HUES6 (cell line): Measurements from ENCODE around the gene SMC1A.
A peak's percentile ranks its signal among the peaks of the same experiment; 100 is the strongest.
"Not testable (repeated sequence)": the region's sequence is repeated elsewhere in the genome, so short reads cannot be mapped to it uniquely, and the experiment has no call there.

Experiments used
- H3K27ac ChIP-seq: 2 replicates; pipeline ENCODE4 v1.7.0; 2013; ENCODE audit warnings: low read depth, mild to moderate bottlenecking, low read length, inconsistent platforms
- H3K27me3 ChIP-seq: 2 replicates; pipeline ENCODE4 v1.6.1; 2013; ENCODE audit warnings: low read length; ENCODE audit not compliant: control insufficient read depth, insufficient read depth
- H3K36me3 ChIP-seq: 2 replicates; pipeline ENCODE4 v1.6.1; 2013; ENCODE audit warnings: low read length; ENCODE audit not compliant: control insufficient read depth, insufficient read depth
- H3K4me1 ChIP-seq: 2 replicates; pipeline ENCODE4 v1.6.1; 2013; ENCODE audit warnings: low read length; ENCODE audit not compliant: control insufficient read depth, insufficient read depth
- H3K4me3 ChIP-seq: 2 replicates; pipeline ENCODE4 v1.5.1; 2013; ENCODE audit warnings: low read depth, low read length
- H3K9ac ChIP-seq: one replicate; pipeline ENCODE4 v1.6.1; 2013; ENCODE audit warnings: mild to moderate bottlenecking, low read length
- H3K9me3 ChIP-seq: 2 replicates; pipeline ENCODE4 v1.6.1; 2013; ENCODE audit warnings: low read depth, low read length; ENCODE audit not compliant: control insufficient read depth, insufficient read depth

The SMC1A gene

DNA sequence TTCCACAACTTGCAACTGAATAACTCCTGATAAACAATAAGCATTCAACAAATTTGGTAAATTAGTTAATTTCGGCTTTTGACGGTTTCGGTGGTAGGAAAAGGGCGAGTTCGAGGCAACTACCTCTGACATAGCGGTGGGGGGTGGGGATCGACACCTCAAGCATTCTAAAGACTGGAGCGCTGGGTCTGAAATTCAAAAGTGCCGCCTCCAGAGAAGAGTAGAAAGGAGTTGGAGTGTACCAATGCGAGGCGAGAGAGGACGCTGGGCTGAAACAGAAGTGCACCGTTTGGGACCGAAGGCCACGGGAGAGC lies 725 bp downstream of the SMC1A start:
- H3K9me3 ChIP-seq, result peaks cover 5% of the 10 kb centered on the region; the same call in 1 of the 2 replicates
- H3K36me3 ChIP-seq, result no peaks in the 10 kb centered on the region; the same call in 1 of the 2 replicates
- H3K27ac ChIP-seq, result peak overlapping the region; percentile 96
- no peaks in the 10 kb centered on the region for H3K27me3 ChIP-seq
- H3K4me1 ChIP-seq, result peaks cover 10% of the 10 kb centered on the region
- H3K9ac ChIP-seq, result peak overlapping the region; percentile 99
- peak overlapping the region; percentile 87 for H3K4me3 ChIP-seq

DNA sequence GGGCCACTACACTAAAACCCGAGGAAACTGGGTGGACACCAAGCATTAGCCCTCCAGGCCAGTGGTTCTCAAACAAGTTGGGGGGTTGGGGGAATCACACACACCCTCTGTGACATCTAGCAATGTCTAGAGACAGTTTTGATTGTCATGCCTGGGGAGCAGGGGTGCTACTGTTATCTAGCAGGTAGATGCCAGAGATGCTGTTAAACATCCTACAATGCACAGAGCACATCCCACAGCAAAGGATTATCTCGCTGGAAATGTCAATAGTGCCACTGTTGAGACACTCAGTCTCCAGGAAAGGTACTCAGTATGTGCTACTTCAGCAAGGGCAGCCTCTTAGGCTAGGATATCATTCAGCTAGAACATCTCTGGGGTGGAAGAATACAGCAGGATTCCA lies 1.3 kb downstream of the SMC1A start:
- H3K9me3 ChIP-seq, result peaks cover 3% of the 10 kb centered on the region; the same call in 1 of the 2 replicates

DNA sequence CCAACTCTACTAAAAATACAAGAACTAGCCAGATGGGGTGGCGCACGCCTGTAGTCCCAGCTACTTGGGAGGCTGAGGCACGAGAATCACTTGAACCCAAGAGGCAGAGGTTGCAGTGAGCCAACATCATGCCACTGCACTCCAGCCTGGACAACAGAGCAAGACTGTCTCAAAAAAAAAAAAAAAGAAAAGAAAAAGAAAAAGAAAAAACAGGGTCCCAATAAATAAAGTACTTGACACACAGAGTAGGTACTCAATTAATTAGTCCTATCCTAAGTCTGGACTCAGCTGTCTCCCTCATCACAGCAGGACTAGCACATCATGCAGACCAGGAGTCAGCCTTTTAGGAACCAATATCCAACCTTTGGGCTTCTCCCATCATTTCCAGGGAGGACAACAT lies 2.1 kb downstream of the SMC1A start:
- H3K27me3 ChIP-seq, H3K36me3 ChIP-seq, H3K9ac ChIP-seq, H3K27ac ChIP-seq, H3K9me3 ChIP-seq: not testable (repeated sequence)
- H3K4me1 ChIP-seq, result peaks cover 10% of the 10 kb centered on the region
- H3K4me3 ChIP-seq, result peak overlapping the region; percentile 87; the same call in 1 of the 2 replicates

More for the DNA sequence above, 1.3 kb downstream of the SMC1A start:
- Histone ChIP-seq H3K36me3 (no peaks in the 10 kb centered on the region; the same call in none of the 2 replicates), H3K27me3 (no peaks in the 10 kb centered on the region), H3K4me1 (peaks cover 10% of the 10 kb centered on the region), H3K4me3 (peak overlapping the region; percentile 87), H3K27ac (no peak overlapping the region), H3K9ac (peak overlapping the region; percentile 99)

DNA sequence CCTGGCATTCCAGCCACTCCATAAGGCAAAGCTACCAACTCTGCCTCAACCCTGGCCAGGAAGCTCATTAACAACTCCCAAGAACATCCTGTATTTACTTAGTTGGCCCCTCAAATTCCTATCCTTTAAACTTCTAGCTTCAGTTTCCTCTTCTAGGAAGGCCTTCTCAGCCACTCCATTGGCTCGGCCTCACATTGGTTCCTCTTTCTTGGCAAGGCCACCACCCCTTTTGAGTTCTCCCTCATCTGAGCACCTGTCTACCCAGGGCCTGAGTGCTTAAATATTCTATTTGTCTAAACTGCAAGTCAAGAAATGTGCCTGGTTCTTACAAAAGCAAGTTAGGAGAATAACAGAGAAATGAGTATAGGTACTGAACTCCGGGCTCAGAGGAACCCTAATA lies 10.0 kb downstream of the SMC1A start:
- Histone ChIP-seq H3K9me3 (no peaks in the 10 kb centered on the region), H3K27me3 (no peaks in the 10 kb centered on the region), H3K27ac (no peak overlapping the region), H3K9ac (no peak overlapping the region), H3K4me1 (no peaks in the 10 kb centered on the region), H3K4me3 (no peak overlapping the region), H3K36me3 (peaks cover 74% of the 10 kb centered on the region)

DNA sequence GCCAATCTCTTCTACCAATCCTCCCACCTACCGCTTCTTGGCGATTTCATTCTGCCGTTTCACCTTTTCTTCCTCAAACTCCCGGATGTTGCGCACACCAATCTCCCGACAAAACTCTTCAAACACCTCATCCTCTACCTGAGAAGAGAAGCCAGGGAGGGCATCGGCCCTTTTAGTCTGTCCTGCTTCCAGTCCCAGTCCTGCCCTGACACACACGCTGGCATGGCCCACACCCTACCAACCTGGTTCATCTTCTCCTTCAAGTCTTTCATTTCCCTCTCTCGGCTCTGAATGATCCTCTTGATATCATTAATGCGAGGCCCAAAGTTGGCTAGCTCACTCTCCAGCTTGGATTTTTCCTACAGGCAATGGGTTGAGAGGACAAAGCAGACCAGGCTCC lies 18.9 kb downstream of the SMC1A start:
- no peaks in the 10 kb centered on the region for H3K27me3 ChIP-seq
- peaks cover 96% of the 10 kb centered on the region for H3K36me3 ChIP-seq
- H3K9me3 ChIP-seq, result no peaks in the 10 kb centered on the region; the same call in 1 of the 2 replicates
- no peak overlapping the region for H3K9ac ChIP-seq
- H3K27ac ChIP-seq, result no peak overlapping the region
- H3K4me1 ChIP-seq, result 0 out of 2 replicates have a peak, but pooled peaks cover 9% of the 10 kb centered on the region
- H3K4me3 ChIP-seq, result no peak overlapping the region

DNA sequence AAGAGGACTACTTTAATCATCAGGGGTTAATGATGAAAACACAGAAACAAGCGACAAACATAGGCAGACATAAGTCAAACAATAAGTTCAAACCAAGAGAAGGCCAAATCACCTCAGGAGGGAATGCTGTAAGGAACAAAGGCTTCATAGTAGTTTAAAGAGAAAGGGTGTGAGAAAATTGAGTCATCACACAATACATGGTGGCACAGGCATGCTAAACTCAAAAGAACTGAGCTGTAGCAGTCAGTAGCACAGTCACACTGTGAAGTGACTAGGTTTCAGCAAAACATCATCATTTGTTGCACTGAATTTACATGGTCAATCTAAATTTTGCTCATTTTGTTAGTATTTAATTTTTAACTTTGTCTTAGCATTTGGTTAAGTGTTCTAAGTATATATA lies 24.2 kb downstream of the SMC1A start:
- 0 out of 2 replicates have a peak, but pooled peaks cover 9% of the 10 kb centered on the region for H3K4me1 ChIP-seq
- no peaks in the 10 kb centered on the region for H3K27me3 ChIP-seq
- peaks cover 86% of the 10 kb centered on the region for H3K36me3 ChIP-seq
- no peaks in the 10 kb centered on the region; the same call in 1 of the 2 replicates for H3K9me3 ChIP-seq
- no peak overlapping the region for H3K27ac ChIP-seq
- no peak overlapping the region for H3K9ac ChIP-seq
- H3K4me3 ChIP-seq, result no peak overlapping the region

DNA sequence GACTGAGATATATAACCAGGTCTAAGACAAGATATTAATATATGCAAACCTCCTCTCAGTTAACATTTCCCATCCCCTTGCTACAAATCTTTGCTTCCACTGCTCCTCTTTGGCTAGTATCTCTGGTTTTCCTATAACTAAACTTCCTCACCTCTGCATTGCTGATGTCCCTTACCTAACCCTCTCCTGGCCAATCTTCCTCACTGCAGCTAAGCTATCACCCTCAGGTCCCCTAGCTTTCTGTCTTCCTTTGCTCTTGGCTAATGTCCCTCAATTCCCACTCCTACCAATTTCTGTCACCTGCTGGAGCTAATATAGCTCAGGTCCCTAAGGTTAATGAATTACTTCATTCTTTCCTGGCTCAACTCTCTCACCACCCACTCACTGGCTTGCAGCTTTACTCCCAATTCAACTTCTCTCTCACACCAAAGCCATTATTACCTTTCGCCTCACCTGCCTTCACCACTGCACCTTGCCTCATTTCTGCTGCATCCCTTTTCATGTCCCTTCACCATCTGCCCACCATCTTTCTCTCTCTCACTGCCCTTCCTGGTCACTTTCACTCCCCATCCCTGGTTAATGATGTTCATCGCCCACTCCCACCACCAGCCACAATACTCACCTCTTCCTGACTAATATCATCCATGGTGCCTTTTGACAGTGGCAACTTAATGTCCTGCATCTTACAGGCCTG lies 26.7 kb downstream of the SMC1A start:
- H3K36me3 ChIP-seq, result peaks cover 81% of the 10 kb centered on the region
- H3K27ac ChIP-seq, result no peak overlapping the region
- no peaks in the 10 kb centered on the region for H3K27me3 ChIP-seq
- H3K4me3 ChIP-seq, result no peak overlapping the region
- 0 out of 2 replicates have a peak, but pooled peaks cover 9% of the 10 kb centered on the region for H3K4me1 ChIP-seq
- H3K9ac ChIP-seq, result no peak overlapping the region
- no peaks in the 10 kb centered on the region; the same call in 1 of the 2 replicates for H3K9me3 ChIP-seq

DNA sequence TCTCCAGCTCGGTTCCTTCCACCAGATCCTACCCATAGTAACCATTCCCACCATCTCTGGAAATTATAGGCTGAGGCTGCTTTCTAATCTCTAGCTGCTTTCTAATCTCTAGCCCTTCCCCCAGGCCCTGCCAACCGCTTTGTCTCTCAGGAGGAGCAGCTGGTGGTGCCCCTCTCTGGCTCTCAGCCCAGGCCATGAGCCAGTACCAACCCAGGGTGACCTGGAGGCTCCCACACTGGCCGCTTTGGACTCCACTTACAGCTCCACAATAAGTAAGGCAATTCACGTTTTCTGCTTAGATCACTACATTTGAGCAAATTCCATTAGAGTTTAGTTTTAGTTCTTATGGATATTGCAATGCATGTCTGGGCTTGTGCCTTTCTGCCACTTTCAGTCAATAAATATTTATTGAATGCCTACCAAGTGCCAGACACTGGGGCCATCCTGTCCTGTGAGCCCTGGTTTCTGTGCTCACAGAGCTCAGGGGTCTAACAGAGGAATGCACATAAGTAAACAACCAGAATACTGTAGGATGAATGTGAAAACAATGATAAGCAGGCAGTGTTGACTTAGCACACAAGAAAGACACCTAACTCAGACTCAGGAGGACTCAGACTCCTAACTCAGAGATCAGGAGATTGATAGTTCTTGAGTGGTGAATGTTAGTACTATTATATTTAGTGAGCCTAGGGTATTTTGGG lies 38.9 kb downstream of the SMC1A start:
- H3K4me3 ChIP-seq, result no peak overlapping the region
- H3K27me3 ChIP-seq, result no peaks in the 10 kb centered on the region
- peak overlapping the region; percentile 62; the same call in 1 of the 2 replicates for H3K27ac ChIP-seq
- peaks cover 91% of the 10 kb centered on the region for H3K36me3 ChIP-seq
- no peaks in the 10 kb centered on the region for H3K4me1 ChIP-seq
- no peak overlapping the region for H3K9ac ChIP-seq
- H3K9me3 ChIP-seq, result peaks cover 4% of the 10 kb centered on the region; the same call in 1 of the 2 replicates

DNA sequence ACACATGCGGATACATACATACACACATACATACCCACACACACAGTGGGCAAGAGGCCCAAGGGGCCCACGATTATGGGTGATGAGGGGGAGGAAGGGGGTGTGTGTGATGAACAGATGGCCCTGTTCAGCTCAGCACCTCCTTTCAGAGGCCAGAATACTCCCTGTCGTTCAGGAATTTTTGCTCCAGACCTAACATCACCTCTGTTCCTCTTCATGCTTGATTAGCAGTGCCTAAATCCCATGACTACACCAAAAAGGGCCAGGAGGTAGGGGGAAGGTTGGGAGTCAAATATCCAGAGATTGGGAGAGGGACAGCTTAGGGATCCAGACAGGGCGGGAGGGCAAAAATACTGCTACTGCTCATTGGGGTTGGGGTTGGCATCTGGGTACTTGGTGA lies 42.7 kb downstream of the SMC1A start:
- H3K9ac ChIP-seq, result no peak overlapping the region
- no peak overlapping the region for H3K4me3 ChIP-seq
- peaks cover 85% of the 10 kb centered on the region for H3K36me3 ChIP-seq
- H3K9me3 ChIP-seq, result peaks cover 4% of the 10 kb centered on the region; the same call in 1 of the 2 replicates
- H3K27me3 ChIP-seq, result no peaks in the 10 kb centered on the region
- H3K4me1 ChIP-seq, result peaks cover 3% of the 10 kb centered on the region; the same call in 1 of the 2 replicates
- H3K27ac ChIP-seq, result no peak overlapping the region

DNA sequence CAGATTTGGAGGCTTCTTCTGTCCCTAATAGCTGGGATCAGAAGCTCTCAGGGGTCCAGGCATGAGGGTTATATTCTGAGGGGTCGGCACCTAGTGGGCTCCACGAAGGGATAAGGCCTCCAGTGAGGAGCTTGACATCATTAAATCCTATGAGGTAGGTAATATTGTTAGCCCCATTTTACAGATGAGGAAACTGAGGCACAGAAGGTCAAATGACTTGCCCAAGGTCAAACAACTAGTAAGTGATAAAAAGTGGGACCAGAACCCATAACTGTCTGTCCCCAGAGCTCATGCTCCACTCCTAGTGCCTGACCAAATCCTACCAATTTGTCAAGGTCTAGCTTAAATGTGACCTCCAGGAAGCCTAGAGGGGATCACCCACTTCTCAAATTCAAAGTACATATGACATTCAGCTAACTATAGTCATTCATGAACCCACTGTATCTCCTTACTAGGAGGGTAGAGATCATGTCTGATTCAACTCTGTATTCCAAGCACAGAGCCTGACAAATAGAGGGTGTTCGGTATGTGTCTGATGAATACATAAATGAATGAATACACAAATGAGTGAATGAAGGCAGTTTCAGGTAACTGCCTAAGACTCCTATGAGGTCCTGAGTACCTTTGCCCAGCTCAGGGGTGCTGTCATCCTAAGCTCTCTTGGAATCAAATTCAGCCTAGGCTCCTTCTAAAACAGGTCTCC lies 43.3 kb downstream of the SMC1A start:
- no peak overlapping the region for H3K4me3 ChIP-seq
- no peak overlapping the region for H3K27ac ChIP-seq
- peaks cover 3% of the 10 kb centered on the region; the same call in 1 of the 2 replicates for H3K4me1 ChIP-seq
- peaks cover 4% of the 10 kb centered on the region; the same call in 1 of the 2 replicates for H3K9me3 ChIP-seq
- peaks cover 79% of the 10 kb centered on the region for H3K36me3 ChIP-seq
- H3K27me3 ChIP-seq, result no peaks in the 10 kb centered on the region
- H3K9ac ChIP-seq, result no peak overlapping the region
